GM12874 (cell line): Measurements from ENCODE around the gene GATC.

Source experiments
- TF ChIP-seq, protein P1 (sequence below): IDR thresholded peaks from 2 replicates; pipeline ENCODE4 v1.5.1; 2011; ENCODE audit warnings: low read depth, mild to moderate bottlenecking, control low read depth, low read length, moderate library complexity; ENCODE audit not compliant: insufficient read depth

GATC gene

DNA sequence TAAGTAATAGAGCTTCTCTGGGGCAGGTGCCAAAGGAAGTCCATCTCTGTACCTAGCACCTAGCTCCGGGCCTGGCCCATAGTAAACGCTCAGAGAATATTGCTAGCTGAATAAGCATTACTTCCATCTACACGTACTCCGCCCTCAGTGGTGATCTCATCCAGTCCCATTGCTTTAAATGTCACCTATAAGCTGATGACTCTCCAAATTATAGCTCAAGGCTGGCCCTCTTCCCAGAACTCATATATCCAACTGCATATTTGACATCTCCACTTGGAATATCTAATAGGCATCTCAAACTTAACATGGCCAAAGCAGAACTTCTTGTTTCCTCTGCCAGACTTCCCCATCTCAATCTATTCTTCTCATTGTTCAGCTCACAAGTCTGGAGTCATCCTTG is 42.8 kb downstream of the GATC start:
- TF ChIP-seq, protein P1, sequence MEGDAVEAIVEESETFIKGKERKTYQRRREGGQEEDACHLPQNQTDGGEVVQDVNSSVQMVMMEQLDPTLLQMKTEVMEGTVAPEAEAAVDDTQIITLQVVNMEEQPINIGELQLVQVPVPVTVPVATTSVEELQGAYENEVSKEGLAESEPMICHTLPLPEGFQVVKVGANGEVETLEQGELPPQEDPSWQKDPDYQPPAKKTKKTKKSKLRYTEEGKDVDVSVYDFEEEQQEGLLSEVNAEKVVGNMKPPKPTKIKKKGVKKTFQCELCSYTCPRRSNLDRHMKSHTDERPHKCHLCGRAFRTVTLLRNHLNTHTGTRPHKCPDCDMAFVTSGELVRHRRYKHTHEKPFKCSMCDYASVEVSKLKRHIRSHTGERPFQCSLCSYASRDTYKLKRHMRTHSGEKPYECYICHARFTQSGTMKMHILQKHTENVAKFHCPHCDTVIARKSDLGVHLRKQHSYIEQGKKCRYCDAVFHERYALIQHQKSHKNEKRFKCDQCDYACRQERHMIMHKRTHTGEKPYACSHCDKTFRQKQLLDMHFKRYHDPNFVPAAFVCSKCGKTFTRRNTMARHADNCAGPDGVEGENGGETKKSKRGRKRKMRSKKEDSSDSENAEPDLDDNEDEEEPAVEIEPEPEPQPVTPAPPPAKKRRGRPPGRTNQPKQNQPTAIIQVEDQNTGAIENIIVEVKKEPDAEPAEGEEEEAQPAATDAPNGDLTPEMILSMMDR, result no peak

DNA sequence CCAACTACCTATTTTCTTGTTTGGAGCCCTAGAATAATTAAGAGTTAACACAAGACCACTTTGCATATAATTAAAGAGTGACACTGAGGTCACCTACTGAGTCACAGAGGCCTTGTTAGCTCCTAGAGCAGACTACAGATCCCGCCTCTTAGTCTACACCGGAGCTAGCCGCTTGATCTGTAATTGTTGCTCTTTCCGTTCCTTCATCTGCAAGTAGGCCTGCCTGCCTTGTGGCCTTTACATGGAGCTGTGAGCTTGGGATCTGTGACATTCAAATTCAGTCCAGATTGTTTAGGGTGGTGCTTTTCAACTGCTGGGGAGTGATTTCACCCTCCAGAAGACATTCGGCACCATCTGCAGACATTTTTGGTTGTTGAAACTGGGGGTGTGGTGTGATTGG is 44.1 kb downstream of the GATC start:
- TF ChIP-seq, protein P1, result no peak

DNA sequence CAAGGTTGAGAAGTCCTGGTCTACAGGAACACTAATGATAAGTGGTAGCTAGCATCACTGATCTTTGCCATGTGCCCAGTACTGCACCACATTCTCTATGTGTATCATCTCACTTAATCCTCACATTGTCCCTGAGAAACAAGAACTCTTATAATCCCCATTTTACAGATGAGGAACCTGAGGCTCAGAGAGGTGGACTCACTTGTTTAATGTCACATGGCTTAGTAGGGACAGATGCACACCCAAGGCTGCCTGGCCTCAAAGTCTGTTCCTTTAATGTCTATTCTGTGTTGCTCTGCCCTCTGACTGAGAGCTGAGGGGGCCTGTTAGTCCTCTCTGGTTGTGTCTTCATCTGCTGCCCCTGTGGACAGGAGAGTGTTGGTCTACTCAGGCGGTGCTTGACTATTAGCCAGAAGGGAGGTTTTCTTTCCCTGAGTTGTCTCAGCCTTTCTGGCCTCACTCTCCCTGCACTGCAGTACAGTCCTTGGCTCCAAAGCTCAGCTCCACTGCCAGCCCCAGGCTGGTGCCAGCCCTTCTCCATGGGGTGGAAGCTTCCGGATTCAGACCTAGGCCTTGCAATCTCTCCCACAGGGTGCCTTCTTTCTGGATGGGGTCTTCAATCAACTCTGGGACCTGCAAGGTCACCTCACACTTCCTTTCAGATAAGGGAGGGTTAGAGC is 44.7 kb downstream of the GATC start:
- TF ChIP-seq, protein P1, result no peak

DNA sequence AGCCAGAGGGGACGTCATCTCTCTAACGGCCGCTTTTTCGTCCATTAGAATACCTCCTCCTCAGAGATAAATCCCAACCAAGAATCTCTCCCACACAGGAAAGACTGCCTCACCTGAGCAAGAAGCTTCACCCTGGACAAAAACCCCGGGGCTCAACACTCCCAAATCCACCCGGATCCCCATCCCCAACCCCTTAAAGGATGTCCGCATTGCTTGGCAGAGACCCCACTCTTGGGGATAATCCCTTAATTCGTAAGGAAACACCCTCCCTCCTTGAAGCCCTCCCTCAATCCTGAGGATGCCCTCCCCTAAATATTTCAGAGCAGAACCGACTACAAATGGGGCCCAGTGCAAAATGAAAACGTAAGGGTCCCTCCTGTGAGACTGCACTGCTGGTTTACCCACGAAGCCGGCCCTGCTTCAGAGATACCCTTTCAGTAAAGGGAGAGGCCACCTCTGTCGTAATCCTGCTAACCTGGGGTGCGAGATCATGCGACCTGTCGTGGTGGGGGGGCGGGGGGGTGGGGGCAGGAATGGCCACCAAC is 49.0 kb downstream of the GATC start:
- TF ChIP-seq, protein P1, result no peak

DNA sequence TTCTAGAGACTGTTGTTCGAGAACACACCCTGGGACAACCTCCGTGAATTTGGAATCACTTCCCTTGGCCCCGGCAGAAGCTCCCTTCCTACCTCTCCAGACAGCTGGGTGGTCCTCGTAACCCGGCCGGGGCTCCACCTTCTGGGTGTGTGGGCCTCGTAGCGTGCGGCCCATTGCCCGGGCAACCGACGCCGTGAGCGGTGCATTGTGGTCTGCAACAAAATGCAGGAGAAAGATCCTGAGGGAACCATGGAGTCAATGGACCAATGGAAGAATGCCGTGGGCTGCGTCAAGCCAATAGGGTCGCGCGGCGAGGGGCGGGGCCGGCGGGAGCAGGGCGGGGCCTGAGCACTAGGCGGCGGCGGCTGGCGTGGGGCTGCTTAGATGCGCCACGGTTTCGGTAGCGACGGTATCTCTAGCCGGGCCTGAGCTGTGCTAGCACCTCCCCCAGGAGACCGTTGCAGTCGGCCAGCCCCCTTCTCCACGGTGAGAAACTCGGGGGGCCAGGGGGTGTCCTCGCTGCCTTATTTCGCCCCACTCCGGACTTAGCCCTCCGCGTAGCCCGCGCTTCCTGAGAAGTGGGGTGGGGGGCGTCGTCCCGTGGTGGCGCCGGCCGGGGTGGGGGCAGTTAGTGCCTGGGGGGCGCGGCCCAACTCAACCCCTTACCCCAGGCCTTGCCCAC is 49.6 kb downstream of the GATC start, which contains the start of gene DYNLL1:
Gene DYNLL1 (plus strand): TSS at position 383 of the 682 bp plus-strand sequence. CDS start 309 bp downstream, outside the sequence.
- TF ChIP-seq, protein P1, result no peak

DNA sequence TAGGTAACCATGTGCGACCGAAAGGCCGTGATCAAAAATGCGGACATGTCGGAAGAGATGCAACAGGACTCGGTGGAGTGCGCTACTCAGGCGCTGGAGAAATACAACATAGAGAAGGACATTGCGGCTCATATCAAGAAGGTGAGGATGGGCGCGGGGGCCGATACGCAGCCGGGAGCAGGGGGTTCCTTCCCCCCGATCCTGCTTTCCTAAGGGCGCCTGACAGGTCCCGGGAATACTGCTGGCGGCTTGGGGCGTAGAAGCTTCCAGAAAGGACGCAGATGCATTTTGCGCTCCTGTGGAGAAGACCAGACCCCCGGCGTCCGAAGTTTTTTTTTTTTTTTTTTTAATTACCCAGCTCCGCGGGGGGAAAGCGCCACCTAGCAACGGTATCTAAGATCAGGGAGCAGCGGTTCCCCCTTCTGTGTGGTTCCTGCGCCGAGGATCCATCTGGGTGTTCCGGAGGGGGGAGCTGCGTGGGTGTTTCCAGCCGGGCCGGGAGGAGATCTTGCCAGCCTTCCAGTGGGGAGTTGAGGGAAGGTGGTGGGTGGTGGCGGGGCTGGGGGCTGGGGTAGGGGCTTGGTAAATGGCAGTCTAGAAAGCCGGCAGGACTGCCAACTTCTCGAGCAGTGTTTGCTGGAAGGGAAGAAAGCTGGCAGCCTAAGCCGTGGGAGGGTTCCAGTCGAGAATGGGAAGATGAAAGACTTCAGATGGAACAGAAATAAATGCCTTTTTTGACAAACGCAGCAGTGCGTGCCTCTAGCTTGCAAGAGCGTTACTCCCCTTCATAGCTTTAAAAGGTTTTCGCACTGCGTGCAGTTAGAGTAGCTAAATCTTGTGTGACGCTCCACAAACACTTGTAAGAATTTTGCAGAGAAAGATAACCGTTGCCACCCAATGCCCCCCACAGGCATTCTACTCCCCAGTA is 50.4 kb downstream of the GATC start:
- TF ChIP-seq, protein P1, result peak; percentile 14; the same call in 1 of the 2 replicates
